ENCODE data around the gene PITPNM3. TPM values are rescaled to one million over a fixed set of nuclear protein-coding genes. Genes with fewer than 3 reads are reported as not detected.

The PITPNM3 gene
- total and polyA plus RNA-seq, 2 of the 13 experiments (the other 11 are each of a cell fraction or from before 2014, with no cell fraction given): 0.13 to 0.29 TPM

DNA sequence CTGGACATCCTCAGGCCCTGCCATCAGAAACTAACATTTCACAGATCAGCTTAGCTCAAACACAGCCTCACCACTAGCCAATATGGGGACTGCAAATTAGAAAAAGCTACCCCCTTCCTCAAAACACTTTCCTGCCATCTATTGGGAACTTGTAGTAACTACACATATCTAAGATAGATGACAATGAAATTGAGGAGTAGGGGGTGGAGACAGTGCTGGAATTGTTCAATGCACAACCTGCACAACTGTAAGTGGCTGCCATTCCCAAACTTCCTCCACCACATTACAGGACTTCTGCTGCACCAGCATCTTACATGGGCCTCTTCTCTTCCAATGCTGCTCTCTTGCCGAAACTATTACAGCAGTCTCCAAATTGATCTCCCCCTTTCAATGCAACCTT, 143.3 kb downstream of the PITPNM3 start:
- DNase-seq (ENCODE audit: low spot score): peak; percentile 40
- Histone ChIP-seq H3K27ac (ENCODE audit: extremely low read length, insufficient read depth, low read length) (no peak overlapping the region), H2AFZ (ENCODE audit: low read length) (no peak overlapping the region), H3K9me3 (ENCODE audit: low read length) (no peaks in the 10 kb centered on the region), H3K79me2 (ENCODE audit: insufficient read depth, low read length) (no peaks in the 10 kb centered on the region), H3K4me1 (ENCODE audit: insufficient read depth, low read length) (no peaks in the 10 kb centered on the region), H4K20me1 (ENCODE audit: insufficient read depth, low read length) (no peaks in the 10 kb centered on the region), H3K27me3 (ENCODE audit: control insufficient read depth in 1 of 2, insufficient read depth in 2 of 2, low read length in 2 of 2) (peaks cover 0 to 16% of the 10 kb centered on the region in 2 experiments; a peak in 3 of 5 replicates), H3K9ac (ENCODE audit: insufficient read depth, low read depth, low read length) (no peak overlapping the region), H3K4me3 (replicated peaks in 1 of 3; ENCODE audit: insufficient read depth in 1 of 3, low read depth in 2 of 3, low read length in 3 of 3) (no peak overlapping the region), H3K4me2 (ENCODE audit: low read depth, low read length) (no peak overlapping the region), H3K36me3 (replicated peaks in 1 of 2; ENCODE audit: control insufficient read depth in 1 of 2, insufficient read depth in 2 of 2, low read length in 2 of 2) (no peaks in the 10 kb centered on the region)
- 44% methylated on average over 1 of the region's 1 CpG for WGBS (ENCODE audit: low lambda C conversion rate)
- in situ Hi-C loops (cut with HindIII; ENCODE audit: extremely low pct_ligation_motif_present, low pct_unique_long_range_greater_than_20kb) (loop anchor here (5.0 to 25.0 kb wide), 2 partner anchors 126 to 701 kb away; no protein-coding TSS in a partner anchor), intact Hi-C loops (cut with micrococcal nuclease; ENCODE audit: unreplicated experiment) (loop anchor here (5.0 kb wide), 1 partner anchor 136 kb away; no protein-coding TSS in a partner anchor)
- CTCF ChIA-PET (ENCODE audit: low intra/inter-chr PET ratio, low total read pairs): interaction anchor here (1.3 kb wide), 1 partner anchor 826 kb away, joined by 5 read pairs; no protein-coding TSS in a partner anchor
- peak; percentile 51 for FAIRE-seq
- peak; percentile 63; the same call in 2 of the 3 replicates for ATAC-seq
- POLR2A ChIA-PET: no interaction called here
- TF ChIP-seq TEAD3 (CRISPR knock-in tag; optimal IDR thresholded peaks at IDR 0.05; ENCODE audit: borderline replicate concordance): no peak
- TF ChIP-seq STAG1 (CRISPR knock-in tag; IDR thresholded peaks at IDR 0.05): peak; percentile 67
- peak; percentile 61 for TF ChIP-seq RAD21 (CRISPR knock-in tag; IDR thresholded peaks at IDR 0.05)
- TF ChIP-seq, protein P1, sequence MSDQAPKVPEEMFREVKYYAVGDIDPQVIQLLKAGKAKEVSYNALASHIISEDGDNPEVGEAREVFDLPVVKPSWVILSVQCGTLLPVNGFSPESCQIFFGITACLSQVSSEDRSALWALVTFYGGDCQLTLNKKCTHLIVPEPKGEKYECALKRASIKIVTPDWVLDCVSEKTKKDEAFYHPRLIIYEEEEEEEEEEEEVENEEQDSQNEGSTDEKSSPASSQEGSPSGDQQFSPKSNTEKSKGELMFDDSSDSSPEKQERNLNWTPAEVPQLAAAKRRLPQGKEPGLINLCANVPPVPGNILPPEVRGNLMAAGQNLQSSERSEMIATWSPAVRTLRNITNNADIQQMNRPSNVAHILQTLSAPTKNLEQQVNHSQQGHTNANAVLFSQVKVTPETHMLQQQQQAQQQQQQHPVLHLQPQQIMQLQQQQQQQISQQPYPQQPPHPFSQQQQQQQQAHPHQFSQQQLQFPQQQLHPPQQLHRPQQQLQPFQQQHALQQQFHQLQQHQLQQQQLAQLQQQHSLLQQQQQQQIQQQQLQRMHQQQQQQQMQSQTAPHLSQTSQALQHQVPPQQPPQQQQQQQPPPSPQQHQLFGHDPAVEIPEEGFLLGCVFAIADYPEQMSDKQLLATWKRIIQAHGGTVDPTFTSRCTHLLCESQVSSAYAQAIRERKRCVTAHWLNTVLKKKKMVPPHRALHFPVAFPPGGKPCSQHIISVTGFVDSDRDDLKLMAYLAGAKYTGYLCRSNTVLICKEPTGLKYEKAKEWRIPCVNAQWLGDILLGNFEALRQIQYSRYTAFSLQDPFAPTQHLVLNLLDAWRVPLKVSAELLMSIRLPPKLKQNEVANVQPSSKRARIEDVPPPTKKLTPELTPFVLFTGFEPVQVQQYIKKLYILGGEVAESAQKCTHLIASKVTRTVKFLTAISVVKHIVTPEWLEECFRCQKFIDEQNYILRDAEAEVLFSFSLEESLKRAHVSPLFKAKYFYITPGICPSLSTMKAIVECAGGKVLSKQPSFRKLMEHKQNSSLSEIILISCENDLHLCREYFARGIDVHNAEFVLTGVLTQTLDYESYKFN (CRISPR knock-in tag; conservative IDR thresholded peaks at IDR 0.05): no peak
- TF ChIP-seq ZBTB7A (CRISPR knock-in tag; IDR thresholded peaks at IDR 0.05): no peak
- no peak for TF ChIP-seq ZNF564 (CRISPR knock-in tag; IDR thresholded peaks at IDR 0.05)
- TF ChIP-seq, protein P2, sequence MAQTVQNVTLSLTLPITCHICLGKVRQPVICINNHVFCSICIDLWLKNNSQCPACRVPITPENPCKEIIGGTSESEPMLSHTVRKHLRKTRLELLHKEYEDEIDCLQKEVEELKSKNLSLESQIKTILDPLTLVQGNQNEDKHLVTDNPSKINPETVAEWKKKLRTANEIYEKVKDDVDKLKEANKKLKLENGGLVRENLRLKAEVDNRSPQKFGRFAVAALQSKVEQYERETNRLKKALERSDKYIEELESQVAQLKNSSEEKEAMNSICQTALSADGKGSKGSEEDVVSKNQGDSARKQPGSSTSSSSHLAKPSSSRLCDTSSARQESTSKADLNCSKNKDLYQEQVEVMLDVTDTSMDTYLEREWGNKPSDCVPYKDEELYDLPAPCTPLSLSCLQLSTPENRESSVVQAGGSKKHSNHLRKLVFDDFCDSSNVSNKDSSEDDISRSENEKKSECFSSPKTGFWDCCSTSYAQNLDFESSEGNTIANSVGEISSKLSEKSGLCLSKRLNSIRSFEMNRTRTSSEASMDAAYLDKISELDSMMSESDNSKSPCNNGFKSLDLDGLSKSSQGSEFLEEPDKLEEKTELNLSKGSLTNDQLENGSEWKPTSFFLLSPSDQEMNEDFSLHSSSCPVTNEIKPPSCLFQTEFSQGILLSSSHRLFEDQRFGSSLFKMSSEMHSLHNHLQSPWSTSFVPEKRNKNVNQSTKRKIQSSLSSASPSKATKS (CRISPR knock-in tag; IDR thresholded peaks at IDR 0.05): no peak
- TF ChIP-seq, protein P3, sequence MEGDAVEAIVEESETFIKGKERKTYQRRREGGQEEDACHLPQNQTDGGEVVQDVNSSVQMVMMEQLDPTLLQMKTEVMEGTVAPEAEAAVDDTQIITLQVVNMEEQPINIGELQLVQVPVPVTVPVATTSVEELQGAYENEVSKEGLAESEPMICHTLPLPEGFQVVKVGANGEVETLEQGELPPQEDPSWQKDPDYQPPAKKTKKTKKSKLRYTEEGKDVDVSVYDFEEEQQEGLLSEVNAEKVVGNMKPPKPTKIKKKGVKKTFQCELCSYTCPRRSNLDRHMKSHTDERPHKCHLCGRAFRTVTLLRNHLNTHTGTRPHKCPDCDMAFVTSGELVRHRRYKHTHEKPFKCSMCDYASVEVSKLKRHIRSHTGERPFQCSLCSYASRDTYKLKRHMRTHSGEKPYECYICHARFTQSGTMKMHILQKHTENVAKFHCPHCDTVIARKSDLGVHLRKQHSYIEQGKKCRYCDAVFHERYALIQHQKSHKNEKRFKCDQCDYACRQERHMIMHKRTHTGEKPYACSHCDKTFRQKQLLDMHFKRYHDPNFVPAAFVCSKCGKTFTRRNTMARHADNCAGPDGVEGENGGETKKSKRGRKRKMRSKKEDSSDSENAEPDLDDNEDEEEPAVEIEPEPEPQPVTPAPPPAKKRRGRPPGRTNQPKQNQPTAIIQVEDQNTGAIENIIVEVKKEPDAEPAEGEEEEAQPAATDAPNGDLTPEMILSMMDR (CRISPR knock-in tag; IDR thresholded peaks at IDR 0.05): peak; percentile 72
- TF ChIP-seq SMC3 (IDR thresholded peaks at IDR 0.05; ENCODE audit: low read length): peak; percentile 66; the same call in 1 of the 2 replicates
- no peak for TF ChIP-seq ZSCAN12 (CRISPR knock-in tag; IDR thresholded peaks at IDR 0.05)
- TF ChIP-seq ZMYM3 (CRISPR knock-in tag; IDR thresholded peaks at IDR 0.05): no peak
- no peak for TF ChIP-seq ZNF747 (CRISPR knock-in tag; IDR thresholded peaks at IDR 0.05; ENCODE audit: borderline replicate concordance)
- TF ChIP-seq MATR3 (CRISPR knock-in tag; IDR thresholded peaks at IDR 0.05): no peak
- BruUV-seq (replicated peaks): no TSS peak

Measured in HepG2 (cell line).